ENCODE measurements around the gene AIFM1. TPM values are rescaled to one million over a fixed set of nuclear protein-coding genes. Genes with fewer than 3 reads are reported as not detected.

The AIFM1 gene
- total RNA-seq, 2 donors from 2014 or later, result 35.6 to 86.9 TPM

GRCh38 chrX:130136961-130137360 lies 28.7 kb downstream of the AIFM1 start:
- Histone ChIP-seq H3K27ac (no peak overlapping the region), H3K36me3 (peaks cover 37% of the 10 kb centered on the region), H3K27me3 (no peaks in the 10 kb centered on the region), H3K4me3 (no peak overlapping the region), H3K9me3 (no peaks in the 10 kb centered on the region), H3K4me1 (no peaks in the 10 kb centered on the region)
- no peak for DNase-seq (ENCODE audit: low spot score)
- TF ChIP-seq CTCF (IDR thresholded peaks at IDR 0.05), result no peak

- no peaks in the 10 kb centered on the region for H3K27me3 ChIP-seq
- no peak for DNase-seq (ENCODE audit: low spot score)
- no peaks in the 10 kb centered on the region for H3K9me3 ChIP-seq
- no peaks in the 10 kb centered on the region for H3K4me1 ChIP-seq
- H3K36me3 ChIP-seq, result peaks cover 37% of the 10 kb centered on the region
- H3K27ac ChIP-seq, result no peak overlapping the region
- TF ChIP-seq CTCF (IDR thresholded peaks at IDR 0.05), result no peak
- no peak overlapping the region for H3K4me3 ChIP-seq
Measured at GRCh38 chrX:130136496-130136895, 29.1 kb downstream of the AIFM1 start.

GRCh38 chrX:130130990-130131389 lies 34.7 kb downstream of the AIFM1 start:
- DNase-seq (ENCODE audit: low spot score), result no peak
- Histone ChIP-seq H3K4me3 (no peak overlapping the region), H3K27ac (no peak overlapping the region), H3K4me1 (peaks cover 0 to 9% of the 10 kb centered on the region in 2 donors), H3K9me3 (no peaks in the 10 kb centered on the region), H3K27me3 (no peaks in the 10 kb centered on the region), H3K36me3 (peaks cover 26% of the 10 kb centered on the region)
- TF ChIP-seq CTCF (IDR thresholded peaks at IDR 0.05), result no peak

- H3K36me3 ChIP-seq, result peaks cover 12% of the 10 kb centered on the region
- no peaks in the 10 kb centered on the region for H3K9me3 ChIP-seq
- H3K27ac ChIP-seq, result peak overlapping the region; percentile 59 to 82
- peaks cover 0 to 24% of the 10 kb centered on the region in 2 donors for H3K4me1 ChIP-seq
- H3K4me3 ChIP-seq, result no peak overlapping the region
- no peak for TF ChIP-seq CTCF (IDR thresholded peaks at IDR 0.05)
- DNase-seq (ENCODE audit: low spot score), result peak; percentile 85
- no peaks in the 10 kb centered on the region for H3K27me3 ChIP-seq
Measured at GRCh38 chrX:130125091-130125874, 40.4 kb downstream of the AIFM1 start.

GRCh38 chrX:130124577-130124976 lies 41.1 kb downstream of the AIFM1 start:
- peaks cover 0 to 31% of the 10 kb centered on the region in 2 donors for H3K4me1 ChIP-seq
- H3K27me3 ChIP-seq, result no peaks in the 10 kb centered on the region
- H3K36me3 ChIP-seq, result peaks cover 8% of the 10 kb centered on the region
- DNase-seq (ENCODE audit: low spot score), result no peak
- TF ChIP-seq CTCF (IDR thresholded peaks at IDR 0.05), result no peak
- no peak overlapping the region for H3K4me3 ChIP-seq
- H3K27ac ChIP-seq, result peak overlapping the region; percentile 59 to 82
- no peaks in the 10 kb centered on the region for H3K9me3 ChIP-seq

GRCh38 chrX:130121505-130121800 lies 44.2 kb downstream of the AIFM1 start:
- Histone ChIP-seq H3K27ac (peak overlapping the region; percentile 64 to 68), H3K27me3 (no peaks in the 10 kb centered on the region), H3K9me3 (no peaks in the 10 kb centered on the region), H3K4me3 (peak overlapping the region in 1 of 2 donors; percentile 47), H3K36me3 (no peaks in the 10 kb centered on the region), H3K4me1 (peaks cover 0 to 30% of the 10 kb centered on the region in 2 donors)
- TF ChIP-seq CTCF (IDR thresholded peaks at IDR 0.05), result no peak
- no peak for DNase-seq (ENCODE audit: low spot score)

Measured in right atrium auricular region (tissue), 2 donors.